GM12864 (cell line): ENCODE measurements around the gene MAGEB6.

ENCODE experiments used
- DNase-seq: peaks from one replicate; pipeline ENCODE4 v3.0.0-alpha.2; 2011; ENCODE audit warnings: low read depth
- H3K4me3 ChIP-seq: 2 replicates; pipeline ENCODE4 v1.5.1; 2011; ENCODE audit warnings: mild to moderate bottlenecking, low read depth, low read length, control low read depth
- CTCF ChIP-seq: IDR thresholded peaks from 2 replicates; pipeline ENCODE4 v1.5.1; 2011; ENCODE audit warnings: low read depth, mild to moderate bottlenecking, moderate library complexity, low read length, control low read depth, inconsistent platforms; ENCODE audit errors: missing control alignments

Gene MAGEB6

GRCh38 chrX:26219351-26219750 is 27.1 kb downstream of the MAGEB6 start:
- no peak for DNase-seq
- no peak for TF ChIP-seq CTCF
- no peak overlapping the region for H3K4me3 ChIP-seq

- H3K4me3 ChIP-seq: no peak overlapping the region
- no peak for TF ChIP-seq CTCF
- DNase-seq: no peak
These were observed 41.9 kb downstream of the MAGEB6 start for GRCh38 chrX:26234177-26234576.
